Measurements from ENCODE around the gene CAPZB.

The CAPZB gene

GRCh38 chr1:19495799-19496526 lies 10.6 kb upstream of the CAPZB start:
- Histone ChIP-seq H3K27me3 (ENCODE audit: insufficient read depth, low read length) (no peaks in the 10 kb centered on the region), H3K9ac (ENCODE audit: low read depth, low read length) (no peak overlapping the region), H3K4me3 (ENCODE audit: low read length) (no peak overlapping the region), H3K9me3 (ENCODE audit: insufficient read depth, low read depth, low read length) (no peaks in the 10 kb centered on the region), H3K4me1 (ENCODE audit: insufficient read depth, low read length) (no peaks in the 10 kb centered on the region), H3K27ac (ENCODE audit: low read length) (no peak overlapping the region), H3K36me3 (ENCODE audit: insufficient read depth, low read depth, low read length) (no peaks in the 10 kb centered on the region)

GRCh38 chr1:19495000-19495656 lies 9.8 kb upstream of the CAPZB start:
- no peak overlapping the region for H3K27ac ChIP-seq (ENCODE audit: low read length)
- no peak overlapping the region for H3K4me3 ChIP-seq (ENCODE audit: low read length)
- no peak overlapping the region for H3K9ac ChIP-seq (ENCODE audit: low read depth, low read length)
- H3K27me3 ChIP-seq (ENCODE audit: insufficient read depth, low read length): no peaks in the 10 kb centered on the region
- H3K36me3 ChIP-seq (ENCODE audit: insufficient read depth, low read depth, low read length): no peaks in the 10 kb centered on the region
- no peaks in the 10 kb centered on the region for H3K9me3 ChIP-seq (ENCODE audit: insufficient read depth, low read depth, low read length)
- H3K4me1 ChIP-seq (ENCODE audit: insufficient read depth, low read length): no peaks in the 10 kb centered on the region

GRCh38 chr1:19493547-19493946 lies 8.2 kb upstream of the CAPZB start:
- no peaks in the 10 kb centered on the region for H3K9me3 ChIP-seq (ENCODE audit: insufficient read depth, low read depth, low read length)
- H3K27ac ChIP-seq (ENCODE audit: low read length): no peak overlapping the region
- no peak overlapping the region for H3K9ac ChIP-seq (ENCODE audit: low read depth, low read length)
- no peaks in the 10 kb centered on the region for H3K36me3 ChIP-seq (ENCODE audit: insufficient read depth, low read depth, low read length)
- H3K4me1 ChIP-seq (ENCODE audit: insufficient read depth, low read length): no peaks in the 10 kb centered on the region
- H3K27me3 ChIP-seq (ENCODE audit: insufficient read depth, low read length): no peaks in the 10 kb centered on the region
- no peak overlapping the region for H3K4me3 ChIP-seq (ENCODE audit: low read length)

GRCh38 chr1:19489996-19490395 lies 4.7 kb upstream of the CAPZB start:
- Histone ChIP-seq H3K9ac (ENCODE audit: low read depth, low read length) (no peak overlapping the region), H3K9me3 (ENCODE audit: insufficient read depth, low read depth, low read length) (no peaks in the 10 kb centered on the region), H3K4me3 (ENCODE audit: low read length) (no peak overlapping the region), H3K27me3 (ENCODE audit: insufficient read depth, low read length) (no peaks in the 10 kb centered on the region), H3K4me1 (ENCODE audit: insufficient read depth, low read length) (peaks cover 6% of the 10 kb centered on the region; the same call in 1 of the 2 replicates), H3K36me3 (ENCODE audit: insufficient read depth, low read depth, low read length) (no peaks in the 10 kb centered on the region), H3K27ac (ENCODE audit: low read length) (no peak overlapping the region)

- H3K4me1 ChIP-seq (ENCODE audit: insufficient read depth, low read length): peaks cover 15% of the 10 kb centered on the region
- no peak overlapping the region for H3K27ac ChIP-seq (ENCODE audit: low read length)
- H3K36me3 ChIP-seq (ENCODE audit: insufficient read depth, low read depth, low read length): peaks cover 8% of the 10 kb centered on the region
- H3K9ac ChIP-seq (ENCODE audit: low read depth, low read length): no peak overlapping the region
- H3K27me3 ChIP-seq (ENCODE audit: insufficient read depth, low read length): no peaks in the 10 kb centered on the region
- H3K9me3 ChIP-seq (ENCODE audit: insufficient read depth, low read depth, low read length): no peaks in the 10 kb centered on the region
- H3K4me3 ChIP-seq (ENCODE audit: low read length): no peak overlapping the region
Measured at GRCh38 chr1:19488136-19488535, 2.8 kb upstream of the CAPZB start.

GRCh38 chr1:19484798-19485361 lies 459 bp downstream of the CAPZB start:
- peak overlapping the region; percentile 98 for H3K9ac ChIP-seq (ENCODE audit: low read depth, low read length)
- H3K36me3 ChIP-seq (ENCODE audit: insufficient read depth, low read depth, low read length): peaks cover 25% of the 10 kb centered on the region
- H3K27ac ChIP-seq (ENCODE audit: low read length): peak overlapping the region; percentile 98
- H3K4me3 ChIP-seq (ENCODE audit: low read length): peak overlapping the region; percentile 96
- H3K9me3 ChIP-seq (ENCODE audit: insufficient read depth, low read depth, low read length): no peaks in the 10 kb centered on the region
- no peaks in the 10 kb centered on the region for H3K27me3 ChIP-seq (ENCODE audit: insufficient read depth, low read length)
- peaks cover 46% of the 10 kb centered on the region for H3K4me1 ChIP-seq (ENCODE audit: insufficient read depth, low read length)

GRCh38 chr1:19484338-19484797 lies 971 bp downstream of the CAPZB start:
- no peaks in the 10 kb centered on the region for H3K27me3 ChIP-seq (ENCODE audit: insufficient read depth, low read length)
- no peaks in the 10 kb centered on the region for H3K9me3 ChIP-seq (ENCODE audit: insufficient read depth, low read depth, low read length)
- H3K36me3 ChIP-seq (ENCODE audit: insufficient read depth, low read depth, low read length): peaks cover 25% of the 10 kb centered on the region
- H3K27ac ChIP-seq (ENCODE audit: low read length): peak overlapping the region; percentile 98
- peak overlapping the region; percentile 96 for H3K4me3 ChIP-seq (ENCODE audit: low read length)
- H3K4me1 ChIP-seq (ENCODE audit: insufficient read depth, low read length): peaks cover 51% of the 10 kb centered on the region
- peak overlapping the region; percentile 98 for H3K9ac ChIP-seq (ENCODE audit: low read depth, low read length)

GRCh38 chr1:19483691-19484090 lies 1.6 kb downstream of the CAPZB start:
- Histone ChIP-seq H3K27me3 (ENCODE audit: insufficient read depth, low read length) (no peaks in the 10 kb centered on the region), H3K4me3 (ENCODE audit: low read length) (peak overlapping the region; percentile 96), H3K36me3 (ENCODE audit: insufficient read depth, low read depth, low read length) (peaks cover 27% of the 10 kb centered on the region), H3K4me1 (ENCODE audit: insufficient read depth, low read length) (peaks cover 54% of the 10 kb centered on the region), H3K27ac (ENCODE audit: low read length) (peak overlapping the region; percentile 98), H3K9me3 (ENCODE audit: insufficient read depth, low read depth, low read length) (no peaks in the 10 kb centered on the region), H3K9ac (ENCODE audit: low read depth, low read length) (peak overlapping the region; percentile 98)

- Histone ChIP-seq H3K9ac (ENCODE audit: low read depth, low read length) (peak overlapping the region; percentile 98; the same call in 1 of the 2 replicates), H3K27me3 (ENCODE audit: insufficient read depth, low read length) (no peaks in the 10 kb centered on the region), H3K4me3 (ENCODE audit: low read length) (peak overlapping the region; percentile 96), H3K9me3 (ENCODE audit: insufficient read depth, low read depth, low read length) (no peaks in the 10 kb centered on the region), H3K36me3 (ENCODE audit: insufficient read depth, low read depth, low read length) (peaks cover 32% of the 10 kb centered on the region), H3K4me1 (ENCODE audit: insufficient read depth, low read length) (peaks cover 54% of the 10 kb centered on the region), H3K27ac (ENCODE audit: low read length) (no peak overlapping the region)
Measured at GRCh38 chr1:19483261-19483660, 2.1 kb downstream of the CAPZB start.

- Histone ChIP-seq H3K4me3 (ENCODE audit: low read length) (peak overlapping the region; percentile 96), H3K36me3 (ENCODE audit: insufficient read depth, low read depth, low read length) (peaks cover 41% of the 10 kb centered on the region), H3K9me3 (ENCODE audit: insufficient read depth, low read depth, low read length) (no peaks in the 10 kb centered on the region), H3K9ac (ENCODE audit: low read depth, low read length) (peak overlapping the region; percentile 72; the same call in 1 of the 2 replicates), H3K4me1 (ENCODE audit: insufficient read depth, low read length) (peaks cover 51% of the 10 kb centered on the region), H3K27me3 (ENCODE audit: insufficient read depth, low read length) (no peaks in the 10 kb centered on the region), H3K27ac (ENCODE audit: low read length) (peak overlapping the region; percentile 32)
Measured at GRCh38 chr1:19481826-19482398, 3.4 kb downstream of the CAPZB start.

GRCh38 chr1:19480282-19480681 lies 5.1 kb downstream of the CAPZB start:
- H3K36me3 ChIP-seq (ENCODE audit: insufficient read depth, low read depth, low read length): peaks cover 52% of the 10 kb centered on the region
- no peaks in the 10 kb centered on the region for H3K9me3 ChIP-seq (ENCODE audit: insufficient read depth, low read depth, low read length)
- peaks cover 50% of the 10 kb centered on the region for H3K4me1 ChIP-seq (ENCODE audit: insufficient read depth, low read length)
- H3K4me3 ChIP-seq (ENCODE audit: low read length): peak overlapping the region; percentile 96; the same call in 1 of the 2 replicates
- no peak overlapping the region for H3K27ac ChIP-seq (ENCODE audit: low read length)
- H3K27me3 ChIP-seq (ENCODE audit: insufficient read depth, low read length): no peaks in the 10 kb centered on the region
- H3K9ac ChIP-seq (ENCODE audit: low read depth, low read length): no peak overlapping the region

Data from iPS-20b (cell line).